ENCODE data around the gene KCNAB2. TPM values are rescaled to one million over a fixed set of nuclear protein-coding genes. Genes with fewer than 3 reads are reported as not detected.

The KCNAB2 gene
- total RNA-seq, 2 experiments from 2014 or later: 290 to 299 TPM

DNA sequence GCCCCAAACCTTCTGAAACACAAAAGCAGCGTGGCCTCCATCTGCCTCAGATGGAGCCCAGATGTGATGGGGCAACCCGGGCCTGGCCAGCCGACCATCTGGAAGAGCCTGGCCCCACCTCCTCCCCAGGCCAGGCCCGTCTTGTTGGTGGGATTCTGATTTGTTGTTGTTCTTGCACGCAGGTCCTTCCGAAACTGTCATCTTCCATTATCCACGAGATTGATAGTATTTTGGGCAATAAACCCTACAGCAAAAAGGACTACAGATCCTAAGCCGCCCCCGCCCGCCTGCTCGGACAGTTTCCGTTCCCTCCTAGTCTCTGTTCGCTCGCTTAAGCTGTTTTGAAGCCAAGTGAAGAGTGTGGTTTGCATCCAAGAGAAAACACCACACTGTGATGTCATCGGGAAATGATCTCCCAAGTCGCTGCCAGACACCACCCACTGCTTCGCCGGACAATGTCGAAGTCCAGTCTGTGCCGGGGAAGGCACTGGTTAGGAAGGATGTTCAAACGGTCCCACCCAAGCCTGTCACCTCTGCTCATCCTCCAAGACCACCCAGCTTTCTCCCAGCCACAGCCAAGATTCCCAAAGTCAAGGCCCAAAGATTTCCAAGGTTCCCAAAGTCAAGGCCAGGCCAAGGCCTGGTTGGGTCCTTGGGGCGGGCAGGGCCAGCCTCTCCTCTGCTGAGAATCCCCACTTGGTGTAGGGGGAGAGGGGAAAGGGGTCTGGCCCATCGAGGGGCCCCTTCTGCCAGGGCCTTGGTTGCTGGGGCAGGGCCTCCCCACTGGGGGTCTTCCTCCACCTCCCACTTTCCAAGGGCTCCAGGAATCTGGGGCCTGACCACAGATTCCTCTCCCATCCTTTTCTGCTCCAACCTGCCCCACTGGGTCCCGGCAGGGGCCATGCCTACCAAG is 52.9 kb downstream of the KCNAB2 start:
- DNase-seq: peak; percentile 3
- Mint-ChIP-seq H3K9me3 (no peaks in the 10 kb centered on the region), H3K4me1 (ENCODE audit: low read depth) (no peaks in the 10 kb centered on the region), H3K4me3 (no peak overlapping the region), H3K36me3 (ENCODE audit: low read depth) (peaks cover 21% of the 10 kb centered on the region), H3K27me3 (peaks cover 2% of the 10 kb centered on the region), H3K27ac (no peak overlapping the region)
- intact Hi-C loops (cut with micrococcal nuclease): no loop called here
- TF ChIP-seq, protein P1, sequence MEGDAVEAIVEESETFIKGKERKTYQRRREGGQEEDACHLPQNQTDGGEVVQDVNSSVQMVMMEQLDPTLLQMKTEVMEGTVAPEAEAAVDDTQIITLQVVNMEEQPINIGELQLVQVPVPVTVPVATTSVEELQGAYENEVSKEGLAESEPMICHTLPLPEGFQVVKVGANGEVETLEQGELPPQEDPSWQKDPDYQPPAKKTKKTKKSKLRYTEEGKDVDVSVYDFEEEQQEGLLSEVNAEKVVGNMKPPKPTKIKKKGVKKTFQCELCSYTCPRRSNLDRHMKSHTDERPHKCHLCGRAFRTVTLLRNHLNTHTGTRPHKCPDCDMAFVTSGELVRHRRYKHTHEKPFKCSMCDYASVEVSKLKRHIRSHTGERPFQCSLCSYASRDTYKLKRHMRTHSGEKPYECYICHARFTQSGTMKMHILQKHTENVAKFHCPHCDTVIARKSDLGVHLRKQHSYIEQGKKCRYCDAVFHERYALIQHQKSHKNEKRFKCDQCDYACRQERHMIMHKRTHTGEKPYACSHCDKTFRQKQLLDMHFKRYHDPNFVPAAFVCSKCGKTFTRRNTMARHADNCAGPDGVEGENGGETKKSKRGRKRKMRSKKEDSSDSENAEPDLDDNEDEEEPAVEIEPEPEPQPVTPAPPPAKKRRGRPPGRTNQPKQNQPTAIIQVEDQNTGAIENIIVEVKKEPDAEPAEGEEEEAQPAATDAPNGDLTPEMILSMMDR (IDR thresholded peaks at IDR 0.05): no peak
- ChIA-PET POLR2A (interaction anchor here (0.9 kb wide), 1 partner anchor 72 kb away, joined by 3 read pairs; no protein-coding TSS in a partner anchor), CTCF (no interaction called here)
- ATAC-seq: no peak

GRCh38 chr1:6099297-6099696 is 53.6 kb downstream of the KCNAB2 start:
- intact Hi-C loops (cut with micrococcal nuclease): no loop called here
- DNase-seq: peak; percentile 3

GRCh38 chr1:6099787-6100765 is 54.4 kb downstream of the KCNAB2 start:
- peaks cover 2% of the 10 kb centered on the region for H3K27me3 Mint-ChIP-seq
- intact Hi-C loops (cut with micrococcal nuclease): no loop called here
- DNase-seq (peak; percentile 29), ATAC-seq (peak; percentile 15)
- H3K27ac Mint-ChIP-seq: no peak overlapping the region
- no peak overlapping the region for H3K4me3 Mint-ChIP-seq
- H3K36me3 Mint-ChIP-seq (ENCODE audit: low read depth): peaks cover 14% of the 10 kb centered on the region
- no peaks in the 10 kb centered on the region for H3K9me3 Mint-ChIP-seq
- H3K4me1 Mint-ChIP-seq (ENCODE audit: low read depth): no peaks in the 10 kb centered on the region
- POLR2A ChIA-PET: interaction anchor here (0.9 to 2.0 kb wide), 5 partner anchors 8 to 73 kb away, joined by 3 to 10 read pairs (median 5); no protein-coding TSS in a partner anchor
- TF ChIP-seq, protein P1 (IDR thresholded peaks at IDR 0.05): no peak
- CTCF ChIA-PET: no interaction called here

More at GRCh38 chr1:6099297-6099696, 53.6 kb downstream of the KCNAB2 start:
- Mint-ChIP-seq H3K4me3 (no peak overlapping the region), H3K4me1 (ENCODE audit: low read depth) (no peaks in the 10 kb centered on the region), H3K27me3 (peaks cover 2% of the 10 kb centered on the region), H3K36me3 (ENCODE audit: low read depth) (peaks cover 14% of the 10 kb centered on the region), H3K9me3 (no peaks in the 10 kb centered on the region), H3K27ac (no peak overlapping the region)
- POLR2A ChIA-PET: interaction anchor here (0.9 kb wide), 2 partner anchors 16 to 72 kb away, joined by 3 to 5 read pairs; no protein-coding TSS in a partner anchor
- CTCF ChIA-PET: no interaction called here
- TF ChIP-seq, protein P1 (IDR thresholded peaks at IDR 0.05): no peak
- ATAC-seq: no peak

DNA sequence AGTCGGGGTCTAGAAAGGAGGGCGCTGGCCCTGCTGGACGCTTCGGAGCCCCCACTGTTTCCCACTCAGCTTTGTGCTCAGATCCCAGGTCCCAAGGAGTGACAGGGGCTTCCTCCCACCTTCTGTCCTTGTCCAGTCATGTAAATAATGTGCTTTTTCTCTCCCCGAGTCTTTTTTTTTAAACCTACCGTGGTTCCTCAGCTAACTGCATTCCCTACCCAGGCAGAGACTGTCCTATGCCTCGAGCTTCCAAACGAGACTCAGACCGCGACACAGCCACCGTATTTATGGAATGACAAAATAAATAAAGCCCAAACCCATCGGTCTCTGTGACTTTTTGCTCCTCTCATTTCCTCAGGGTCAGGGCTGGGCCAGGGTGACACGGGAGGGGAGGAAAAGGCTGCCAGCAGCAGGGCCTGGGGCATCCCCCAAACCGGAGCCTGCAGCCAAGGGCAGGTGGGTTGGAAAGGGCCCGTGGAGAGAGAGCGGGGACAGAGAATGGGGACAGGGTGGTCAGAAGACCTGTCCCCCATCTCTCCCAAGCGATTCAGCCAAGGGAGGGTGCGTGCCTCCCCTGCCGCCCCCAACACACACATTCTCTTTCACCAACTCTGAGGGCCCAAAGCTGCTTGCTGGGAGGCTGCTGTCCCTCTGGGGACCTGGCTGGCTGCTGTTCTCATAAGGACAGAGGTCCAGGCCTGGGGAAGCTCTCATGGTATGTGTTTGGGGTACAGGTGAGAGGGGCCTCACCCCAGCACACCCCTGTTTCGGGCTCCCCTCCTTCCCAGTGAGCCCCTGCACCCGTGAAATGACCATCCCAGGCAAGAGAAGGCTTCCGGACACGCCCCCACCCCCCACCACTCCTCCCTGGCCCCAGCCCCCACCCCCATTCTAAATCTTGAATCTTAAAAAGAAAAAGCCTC is 55.4 kb downstream of the KCNAB2 start:
- H3K36me3 Mint-ChIP-seq (ENCODE audit: low read depth): peaks cover 14% of the 10 kb centered on the region
- DNase-seq (peak; percentile 25), ATAC-seq (peak; percentile 35)
- POLR2A ChIA-PET: interaction anchor here (0.8 to 2.0 kb wide), 5 partner anchors 9 to 35 kb away, joined by 3 to 10 read pairs (median 5); no protein-coding TSS in a partner anchor
- intact Hi-C loops (cut with micrococcal nuclease): no loop called here
- H3K4me3 Mint-ChIP-seq: no peak overlapping the region
- H3K27ac Mint-ChIP-seq: no peak overlapping the region
- TF ChIP-seq, protein P1 (IDR thresholded peaks at IDR 0.05): no peak
- no peaks in the 10 kb centered on the region for H3K9me3 Mint-ChIP-seq
- peaks cover 5% of the 10 kb centered on the region for H3K27me3 Mint-ChIP-seq
- CTCF ChIA-PET: no interaction called here
- H3K4me1 Mint-ChIP-seq (ENCODE audit: low read depth): no peaks in the 10 kb centered on the region

Measured in activated CD8-positive, alpha-beta T cell treated with anti-CD3 and anti-CD28 coated beads for 36 hours (primary cell).